Lower leg skin (tissue), 4 donors: ENCODE results near the gene KLHL7. TPM values are rescaled to one million over a fixed set of nuclear protein-coding genes. Genes with fewer than 3 reads are reported as not detected.

Experiments
- DNase-seq, 2 donors: peaks; one replicate each; pipeline ENCODE4 v3.0.0-alpha.2; 2019; ENCODE audit warnings: low spot score in 2 of 2
- H3K4me3 ChIP-seq: fragments of 200-600 bp; sonication (generic); 2 replicates; pipeline ENCODE4 v1.5.1; 2017; ENCODE audit warnings: mild to moderate bottlenecking, low read depth; ENCODE audit not compliant: poor library complexity, severe bottlenecking
- POLR2A ChIP-seq, 2 donors: fragments of 450-650 bp; IDR thresholded peaks; one replicate each; pipeline ENCODE4 v1.6.1; 2016 to 2017; ENCODE audit warnings: antibody characterized with exemption in 2 of 2, mild to moderate bottlenecking in 1 of 2, moderate library complexity in 1 of 2
- WGBS, 2 donors: methylation state at CpG; one replicate each; pipeline ENCODE4 v1.1.5; 2018; 5-methylcytosine and 5-hydroxymethylcytosine counted together
- intact Hi-C: fragments of 100-400 bp; cut with DNase I; formaldehyde crosslinking; loops from one replicate; pipeline ENCODE4 v1.15.0; 2023; ENCODE audit warnings: low total_unique reads
- total RNA-seq, 4 donors: library from RNA; depleted of rRNA; stranded (reverse); fragments of >200 nt; gene quantifications; one replicate each; pipeline ENCODE4 v1.1.0, GENCODE V29; 2016
- TF ChIP-seq, protein P1 (sequence below), 3 donors: fragments of 450-650 bp; IDR thresholded peaks; one replicate each; pipeline ENCODE4 v1.5.1; 2016; ENCODE audit warnings: antibody characterized with exemption in 3 of 3, mild to moderate bottlenecking in 3 of 3, moderate library complexity in 2 of 3

The KLHL7 gene, protein sequence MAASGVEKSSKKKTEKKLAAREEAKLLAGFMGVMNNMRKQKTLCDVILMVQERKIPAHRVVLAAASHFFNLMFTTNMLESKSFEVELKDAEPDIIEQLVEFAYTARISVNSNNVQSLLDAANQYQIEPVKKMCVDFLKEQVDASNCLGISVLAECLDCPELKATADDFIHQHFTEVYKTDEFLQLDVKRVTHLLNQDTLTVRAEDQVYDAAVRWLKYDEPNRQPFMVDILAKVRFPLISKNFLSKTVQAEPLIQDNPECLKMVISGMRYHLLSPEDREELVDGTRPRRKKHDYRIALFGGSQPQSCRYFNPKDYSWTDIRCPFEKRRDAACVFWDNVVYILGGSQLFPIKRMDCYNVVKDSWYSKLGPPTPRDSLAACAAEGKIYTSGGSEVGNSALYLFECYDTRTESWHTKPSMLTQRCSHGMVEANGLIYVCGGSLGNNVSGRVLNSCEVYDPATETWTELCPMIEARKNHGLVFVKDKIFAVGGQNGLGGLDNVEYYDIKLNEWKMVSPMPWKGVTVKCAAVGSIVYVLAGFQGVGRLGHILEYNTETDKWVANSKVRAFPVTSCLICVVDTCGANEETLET
- total RNA-seq: 10 to 100 TPM; 32.1 to 37.1 (median 34.4) TPM

GRCh38 chr7:23105644-23106056 lies at the start of gene KLHL7:
KLHL7 (plus strand) TSS chr7:23105785; CDS start chr7:23106027, 242 bp downstream.
- TF ChIP-seq, protein P1, sequence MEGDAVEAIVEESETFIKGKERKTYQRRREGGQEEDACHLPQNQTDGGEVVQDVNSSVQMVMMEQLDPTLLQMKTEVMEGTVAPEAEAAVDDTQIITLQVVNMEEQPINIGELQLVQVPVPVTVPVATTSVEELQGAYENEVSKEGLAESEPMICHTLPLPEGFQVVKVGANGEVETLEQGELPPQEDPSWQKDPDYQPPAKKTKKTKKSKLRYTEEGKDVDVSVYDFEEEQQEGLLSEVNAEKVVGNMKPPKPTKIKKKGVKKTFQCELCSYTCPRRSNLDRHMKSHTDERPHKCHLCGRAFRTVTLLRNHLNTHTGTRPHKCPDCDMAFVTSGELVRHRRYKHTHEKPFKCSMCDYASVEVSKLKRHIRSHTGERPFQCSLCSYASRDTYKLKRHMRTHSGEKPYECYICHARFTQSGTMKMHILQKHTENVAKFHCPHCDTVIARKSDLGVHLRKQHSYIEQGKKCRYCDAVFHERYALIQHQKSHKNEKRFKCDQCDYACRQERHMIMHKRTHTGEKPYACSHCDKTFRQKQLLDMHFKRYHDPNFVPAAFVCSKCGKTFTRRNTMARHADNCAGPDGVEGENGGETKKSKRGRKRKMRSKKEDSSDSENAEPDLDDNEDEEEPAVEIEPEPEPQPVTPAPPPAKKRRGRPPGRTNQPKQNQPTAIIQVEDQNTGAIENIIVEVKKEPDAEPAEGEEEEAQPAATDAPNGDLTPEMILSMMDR (IDR thresholded peaks at IDR 0.05): no peak
- TF ChIP-seq POLR2A (IDR thresholded peaks at IDR 0.05): peak in 1 of 2 donors; percentile 42
- WGBS, 2 donors: 0% methylated on average over 33 to 40 of the region's 40 CpGs
- DNase-seq: peak; percentile 96 to 99
- H3K4me3 ChIP-seq: peak within 1 kb of the TSS; percentile 94
- intact Hi-C loops: no loop called here

GRCh38 chr7:23058408-23059096 lies 47.0 kb upstream of the KLHL7 start:
- no peak overlapping the region for H3K4me3 ChIP-seq
- intact Hi-C loops: loop anchor here (10.0 kb wide), 1 partner anchor 504 kb away; no protein-coding TSS in a partner anchor
- no peak for DNase-seq
- WGBS, 2 donors: 32 to 41% methylated on average over 6 of the region's 6 CpGs
- TF ChIP-seq, protein P1 (IDR thresholded peaks at IDR 0.05): no peak
- TF ChIP-seq POLR2A (IDR thresholded peaks at IDR 0.05): no peak

- intact Hi-C loops: no loop called here
- 82 to 93% methylated on average over 6 of the region's 6 CpGs for WGBS, 2 donors
- H3K4me3 ChIP-seq: no peak overlapping the region
- DNase-seq: no peak
- TF ChIP-seq, protein P1 (IDR thresholded peaks at IDR 0.05): no peak
- no peak for TF ChIP-seq POLR2A (IDR thresholded peaks at IDR 0.05)
Measured at GRCh38 chr7:23061327-23061726, 44.3 kb upstream of the KLHL7 start.

- 68 to 74% methylated on average over 7 of the region's 7 CpGs for WGBS, 2 donors
- TF ChIP-seq, protein P1 (IDR thresholded peaks at IDR 0.05): no peak
- TF ChIP-seq POLR2A (IDR thresholded peaks at IDR 0.05): no peak
- intact Hi-C loops: no loop called here
- DNase-seq: no peak
- H3K4me3 ChIP-seq: no peak overlapping the region
Measured at GRCh38 chr7:23062452-23062851, 43.1 kb upstream of the KLHL7 start.

DNA sequence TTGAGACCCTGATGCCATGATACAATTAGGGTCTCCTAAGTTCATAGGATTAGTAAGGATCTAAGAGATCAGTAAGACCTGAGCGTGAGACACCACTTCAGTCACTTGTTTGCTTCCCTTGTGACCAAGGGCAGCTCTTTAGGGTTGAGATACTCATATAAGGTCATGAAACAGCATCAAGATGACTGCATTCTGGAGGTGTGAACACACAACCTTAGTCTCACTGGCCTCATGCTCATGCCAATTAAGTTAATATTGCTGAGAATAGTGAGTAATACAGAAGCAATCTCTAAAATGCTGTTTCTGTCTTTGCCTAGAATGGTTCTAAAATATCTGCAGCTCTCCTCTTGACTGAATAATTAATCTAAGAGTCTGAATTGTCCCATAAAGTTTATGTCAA lies 39.6 kb upstream of the KLHL7 start:
- intact Hi-C loops: no loop called here
- 91 to 97% methylated on average over 1 of the region's 1 CpG for WGBS, 2 donors
- H3K4me3 ChIP-seq: no peak overlapping the region
- DNase-seq: no peak
- TF ChIP-seq POLR2A (IDR thresholded peaks at IDR 0.05): no peak
- TF ChIP-seq, protein P1 (IDR thresholded peaks at IDR 0.05): no peak
